DLD1 (cell line): ENCODE measurements around the gene ALDH3B1.

ENCODE experiments used
- in situ Hi-C: cut with HindIII; loops from 2 replicates; pipeline ENCODE4 v1.10.0; 2017; ENCODE audit warnings: low sequenced_read_pairs

Gene ALDH3B1

GRCh38 chr11:68012044-68012842, 2.1 kb downstream of the ALDH3B1 start:
- in situ Hi-C loops: no loop called here

GRCh38 chr11:68012843-68013610, 2.9 kb downstream of the ALDH3B1 start:
- in situ Hi-C loops: no loop called here

DNA sequence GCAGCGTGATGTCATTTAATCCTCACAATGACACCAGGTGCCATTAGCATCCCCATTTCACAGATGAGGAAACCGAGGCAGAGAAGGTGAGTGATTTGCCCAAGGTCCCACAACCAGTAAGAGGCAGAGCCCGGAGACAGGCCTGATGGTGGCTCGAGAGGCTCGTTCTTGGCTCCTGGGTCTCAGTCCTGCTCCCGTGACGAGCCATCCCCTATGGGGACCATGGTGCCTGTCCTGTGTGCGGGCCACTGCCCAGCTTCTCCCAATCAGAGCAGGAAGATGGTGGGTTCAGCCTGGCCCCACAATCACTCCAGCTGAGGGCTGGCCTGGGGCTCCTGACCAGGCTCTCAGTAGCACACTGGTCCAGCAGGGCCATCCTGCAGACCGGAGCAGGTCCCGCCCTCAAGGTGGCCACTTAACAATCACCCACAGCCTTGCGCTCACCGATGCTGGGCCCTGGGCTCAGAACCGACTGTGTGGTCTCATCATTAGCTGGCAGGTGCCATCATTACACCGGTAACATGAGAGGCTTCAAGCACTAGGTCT, 3.6 kb downstream of the ALDH3B1 start:
- in situ Hi-C loops: no loop called here

GRCh38 chr11:68014157-68014946, 4.2 kb downstream of the ALDH3B1 start:
- in situ Hi-C loops: no loop called here

DNA sequence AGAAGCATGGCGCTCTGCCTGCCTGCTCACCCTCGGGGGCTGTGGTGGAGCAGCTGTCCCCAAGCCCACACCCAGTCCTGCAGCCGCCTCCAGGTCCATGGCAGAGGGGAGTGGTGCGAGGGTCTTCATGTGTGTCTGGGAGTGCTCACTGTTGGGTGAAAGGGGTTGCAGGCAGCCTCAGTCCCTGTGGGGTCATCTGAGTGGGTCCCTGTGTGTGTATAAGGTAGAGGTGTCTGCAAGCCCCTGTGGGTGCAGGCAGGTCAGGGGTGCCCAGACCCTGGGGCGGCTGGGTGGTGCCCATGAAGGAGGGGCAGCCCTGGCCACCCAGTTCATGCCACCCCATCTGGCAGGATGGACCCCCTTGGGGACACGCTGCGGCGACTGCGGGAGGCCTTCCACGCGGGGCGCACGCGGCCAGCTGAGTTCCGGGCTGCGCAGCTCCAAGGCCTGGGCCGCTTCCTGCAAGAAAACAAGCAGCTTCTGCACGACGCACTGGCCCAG, 4.9 kb downstream of the ALDH3B1 start:
- in situ Hi-C loops: no loop called here

DNA sequence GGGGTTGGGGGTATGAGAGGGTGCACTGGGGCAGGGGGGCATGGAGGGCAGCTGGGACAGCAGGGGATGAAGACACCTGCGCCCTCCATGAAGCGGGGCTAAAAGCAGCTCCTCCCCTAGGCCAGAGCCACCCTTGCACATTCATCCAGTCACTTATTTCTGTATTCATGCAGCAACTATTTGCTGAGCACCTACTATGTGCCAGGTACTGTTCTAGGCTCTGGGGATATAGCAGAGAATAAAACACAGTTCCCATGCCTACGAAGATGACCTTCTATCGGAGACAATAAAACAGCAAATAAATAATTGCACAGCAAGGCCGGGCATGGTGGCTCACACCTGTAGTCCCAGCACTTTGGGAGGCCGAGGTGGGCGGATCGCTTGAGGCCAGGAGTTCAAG, 5.3 kb downstream of the ALDH3B1 start:
- in situ Hi-C loops: no loop called here

DNA sequence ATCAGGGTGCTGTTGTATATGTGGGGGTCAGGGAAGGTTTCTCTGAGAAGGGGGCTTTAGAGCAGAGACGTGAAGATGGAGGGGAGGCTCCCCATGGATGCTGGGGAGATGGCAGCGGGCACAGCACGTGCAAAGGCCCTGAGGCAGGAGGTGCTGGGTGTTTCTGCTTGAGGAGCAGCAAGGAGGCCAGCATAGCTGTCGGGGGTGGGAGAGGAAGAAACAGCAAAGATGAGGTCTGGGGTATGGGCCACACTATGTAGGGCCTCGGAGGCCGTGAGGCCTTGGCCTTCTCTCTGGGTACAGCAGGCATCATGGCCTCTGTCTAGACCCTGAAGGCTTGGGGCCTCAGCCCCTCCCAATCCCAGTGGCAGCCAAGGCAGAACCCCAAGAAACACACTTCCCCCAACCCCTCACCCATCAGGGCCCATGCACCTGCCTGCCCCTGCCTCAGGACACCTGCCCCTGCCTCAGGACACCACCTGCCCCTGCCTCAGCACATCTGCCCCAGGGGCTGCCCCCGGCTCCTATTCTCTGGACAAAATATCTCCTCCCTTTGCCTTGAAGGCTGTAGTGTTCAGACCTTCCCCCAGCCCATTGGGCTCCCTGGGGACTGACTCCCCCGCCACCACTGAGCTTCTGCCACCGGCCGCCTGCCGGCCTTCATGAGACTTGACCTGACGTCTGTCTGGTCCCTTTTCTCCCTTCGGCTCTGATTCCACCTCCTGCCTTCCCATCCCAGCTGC, 6.2 kb downstream of the ALDH3B1 start:
- in situ Hi-C loops: no loop called here

GRCh38 chr11:68016904-68017817, 7.0 kb downstream of the ALDH3B1 start:
- in situ Hi-C loops: no loop called here

DNA sequence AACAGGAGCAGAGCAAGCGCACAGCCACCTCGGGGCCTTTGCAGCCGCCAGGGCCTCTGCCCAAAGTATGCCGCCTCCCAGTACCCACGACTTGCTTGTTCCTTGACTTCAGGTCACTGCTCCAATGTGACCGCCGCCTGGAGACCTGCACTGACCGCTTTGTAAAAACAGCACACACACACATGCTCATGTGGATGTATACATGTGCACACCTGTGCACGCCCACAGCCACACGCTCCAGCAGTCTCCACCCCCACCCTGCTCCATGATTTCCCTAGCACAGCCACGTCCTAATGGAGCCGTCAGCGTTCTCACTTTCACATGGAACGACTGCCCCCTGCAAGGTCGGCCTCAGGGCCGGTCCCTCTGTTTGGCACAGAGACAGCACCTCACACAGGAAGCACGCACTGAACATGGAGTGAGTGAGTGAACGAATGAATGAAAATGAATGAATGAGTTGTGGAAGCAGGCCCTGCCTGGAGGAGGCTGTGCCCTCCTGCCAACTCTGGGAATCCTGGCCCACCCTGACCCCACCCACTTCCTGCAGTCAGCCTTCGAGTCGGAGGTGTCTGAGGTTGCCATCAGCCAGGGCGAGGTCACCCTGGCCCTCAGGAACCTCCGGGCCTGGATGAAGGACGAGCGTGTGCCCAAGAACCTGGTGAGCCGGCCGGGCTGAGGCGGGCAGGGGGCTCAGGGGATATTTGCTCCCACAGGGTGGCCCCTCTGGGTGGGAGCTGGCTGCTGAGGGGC, 8.0 kb downstream of the ALDH3B1 start:
- in situ Hi-C loops: no loop called here

GRCh38 chr11:68018730-68019190, 8.6 kb downstream of the ALDH3B1 start:
- in situ Hi-C loops: no loop called here

GRCh38 chr11:68019486-68019885, 9.4 kb downstream of the ALDH3B1 start:
- in situ Hi-C loops: no loop called here

- in situ Hi-C loops: no loop called here
Measured at GRCh38 chr11:68020575-68020974, 10.4 kb downstream of the ALDH3B1 start.

DNA sequence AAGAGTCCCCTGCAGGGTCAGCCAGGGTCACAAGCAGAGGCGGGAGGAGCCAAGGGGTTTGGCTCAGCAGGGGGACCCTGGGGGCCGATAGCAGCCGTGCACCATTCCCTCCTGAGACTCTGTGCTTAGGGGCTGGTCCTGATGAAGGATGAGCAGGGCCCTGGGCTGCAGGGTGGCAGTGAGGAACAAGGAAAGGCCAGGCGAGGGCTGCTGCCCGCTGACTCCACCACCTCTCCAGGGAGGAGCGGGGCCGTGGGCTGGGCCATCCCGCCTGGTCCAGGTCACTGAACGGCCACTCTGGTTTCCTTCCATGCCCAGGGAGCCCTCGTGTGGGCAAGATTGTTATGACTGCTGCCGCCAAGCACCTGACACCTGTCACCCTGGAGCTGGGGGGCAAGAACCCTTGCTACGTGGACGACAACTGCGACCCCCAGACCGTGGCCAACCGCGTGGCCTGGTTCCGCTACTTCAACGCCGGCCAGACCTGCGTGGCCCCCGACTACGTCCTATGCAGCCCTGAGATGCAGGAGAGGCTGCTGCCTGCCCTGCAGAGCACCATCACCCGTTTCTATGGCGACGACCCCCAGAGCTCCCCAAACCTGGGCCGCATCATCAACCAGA, 11.2 kb downstream of the ALDH3B1 start:
- in situ Hi-C loops: no loop called here

- in situ Hi-C loops: no loop called here
Measured at GRCh38 chr11:68022531-68022930, 12.4 kb downstream of the ALDH3B1 start.

GRCh38 chr11:68024508-68024907, 14.4 kb downstream of the ALDH3B1 start:
- in situ Hi-C loops: no loop called here

DNA sequence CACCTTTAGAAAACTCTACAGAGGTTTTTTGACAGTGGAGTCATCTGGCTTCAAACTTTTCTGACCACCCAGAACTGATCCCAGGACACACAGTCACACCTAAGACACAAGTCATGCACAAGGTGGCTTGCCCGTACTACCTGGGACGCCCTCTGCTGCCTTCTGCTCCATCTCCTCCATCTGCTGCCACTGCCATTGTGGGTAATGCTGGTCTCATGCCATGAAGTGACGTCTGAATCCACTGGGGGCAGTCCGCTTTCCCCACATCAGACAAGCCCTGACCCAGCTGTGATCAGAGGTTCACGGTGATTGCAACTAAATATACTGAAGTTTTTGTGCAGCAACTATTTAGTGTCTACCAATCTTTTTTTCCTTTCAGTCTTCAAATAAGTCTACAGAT, 14.9 kb downstream of the ALDH3B1 start:
- in situ Hi-C loops: no loop called here

GRCh38 chr11:68026391-68027105, 16.4 kb downstream of the ALDH3B1 start:
- in situ Hi-C loops: no loop called here
